ENCODE results near the gene CACNA2D3.

GRCh38 chr3:55090746-55091145, 968.4 kb downstream of the CACNA2D3 start:
- TF ChIP-seq POLR2AphosphoS5 (IDR thresholded peaks at IDR 0.05) (no peak), CTCF (IDR thresholded peaks at IDR 0.05) (no peak), POLR2A (IDR thresholded peaks at IDR 0.05) (no peak), EP300 (IDR thresholded peaks at IDR 0.05; ENCODE audit: low read depth) (no peak)

All from transverse colon (tissue), 4 donors.